Lower lobe of right lung (tissue), 2 donors: Measurements from ENCODE around the gene PARP11. TPM values are rescaled to one million over a fixed set of nuclear protein-coding genes. Genes with fewer than 3 reads are reported as not detected.

ENCODE experiments used
- ATAC-seq, 2 donors: fragments of 200-7000 bp; cut with Tn5 transposase; one replicate each; pipeline ENCODE4 v1.9.1; 2020 to 2022; ENCODE audit warnings: mild to moderate bottlenecking in 2 of 2, moderate library complexity in 2 of 2
- DNase-seq: peaks from one replicate; pipeline ENCODE4 v3.0.0-alpha.2; 2020
- H3K27ac ChIP-seq: fragments of 200-600 bp; one replicate; pipeline ENCODE4 v1.8.0; 2022
- H3K27me3 ChIP-seq: fragments of 200-600 bp; one replicate; pipeline ENCODE4 v1.8.0; 2022; ENCODE audit warnings: low read depth
- H3K36me3 ChIP-seq: fragments of 200-600 bp; one replicate; pipeline ENCODE4 v1.8.0; 2022; ENCODE audit warnings: mild to moderate bottlenecking
- H3K4me1 ChIP-seq: fragments of 200-600 bp; one replicate; pipeline ENCODE4 v1.8.0; 2022
- H3K4me3 ChIP-seq: fragments of 200-600 bp; one replicate; pipeline ENCODE4 v1.8.0; 2022; ENCODE audit warnings: mild to moderate bottlenecking
- H3K9me3 ChIP-seq: fragments of 200-600 bp; one replicate; pipeline ENCODE4 v1.8.0; 2022
- CTCF ChIP-seq: fragments of 200-600 bp; IDR thresholded peaks from one replicate; pipeline ENCODE4 v1.8.0; 2022; ENCODE audit warnings: antibody characterized with exemption, mild to moderate bottlenecking
- intact Hi-C: fragments of 100-400 bp; cut with DNase I; formaldehyde crosslinking; loops from one replicate; pipeline ENCODE4 v1.11.0; 2022
- long read RNA-seq: library from polyadenylated mRNA; unstranded; transcript quantifications from one replicate; pipeline ENCODE4 v2.0.0, GENCODE V29; 2021
- total RNA-seq: library from RNA; stranded (reverse); fragmentation: NEBNext Ultra II Directional; extraction: Animal tissue kit (Norgen Biotek cat#: 25700); gene quantifications from one replicate; pipeline ENCODE4 v1.2.1, GENCODE V29; 2021
- donor health status: DM: no; HTN: yes; CAD: no; lungs with severe emphysema.

The PARP11 gene
- total RNA-seq = 14.0 TPM
- long read RNA-seq, full-length matches to known transcripts = 5 of 19 reads
- long read RNA-seq, partial matches to known transcripts = 6 of 19 reads
- long read RNA-seq, other reads (novel, unspliced or antisense) = 8 of 19 reads

GRCh38 chr12:3872800-3873636 lies at the start of gene PARP11:
Gene PARP11 (minus strand): TSS chr12:3873399. CDS start chr12:3873229, 170 bp downstream.
- Histone ChIP-seq H3K4me3 (peak within 1 kb of the TSS; percentile 70), H3K27me3 (no peaks in the 10 kb centered on the region), H3K4me1 (peaks cover 24% of the 10 kb centered on the region), H3K27ac (peak within 1 kb of the TSS; percentile 88), H3K9me3 (no peaks in the 10 kb centered on the region), H3K36me3 (no peaks in the 10 kb centered on the region)
- ATAC-seq = peak; percentile 100
- TF ChIP-seq CTCF = no peak
- intact Hi-C loops = no loop called here
- DNase-seq = peak; percentile 99

- DNase-seq (no peak), ATAC-seq (no peak)
- H3K27ac ChIP-seq = no peak overlapping the region
- H3K4me3 ChIP-seq = no peak overlapping the region
- no peaks in the 10 kb centered on the region for H3K9me3 ChIP-seq
- no peak for TF ChIP-seq CTCF
- intact Hi-C loops = no loop called here
- H3K4me1 ChIP-seq = no peaks in the 10 kb centered on the region
- peaks cover 34% of the 10 kb centered on the region for H3K27me3 ChIP-seq
- H3K36me3 ChIP-seq = no peaks in the 10 kb centered on the region
These were observed 48.8 kb upstream of the PARP11 start for GRCh38 chr12:3922033-3922432.

GRCh38 chr12:3921526-3921925 lies 48.3 kb upstream of the PARP11 start:
- no peak for TF ChIP-seq CTCF
- no peak overlapping the region for H3K27ac ChIP-seq
- H3K27me3 ChIP-seq = peaks cover 34% of the 10 kb centered on the region
- H3K36me3 ChIP-seq = no peaks in the 10 kb centered on the region
- H3K4me1 ChIP-seq = no peaks in the 10 kb centered on the region
- H3K4me3 ChIP-seq = no peak overlapping the region
- H3K9me3 ChIP-seq = no peaks in the 10 kb centered on the region
- DNase-seq (no peak), ATAC-seq (no peak)
- intact Hi-C loops = no loop called here

GRCh38 chr12:3921151-3921471 lies 47.9 kb upstream of the PARP11 start:
- intact Hi-C loops = no loop called here

More at GRCh38 chr12:3921151-3921471, 47.9 kb upstream of the PARP11 start:
- Histone ChIP-seq H3K9me3 (no peaks in the 10 kb centered on the region), H3K27me3 (peaks cover 34% of the 10 kb centered on the region), H3K4me3 (no peak overlapping the region), H3K36me3 (no peaks in the 10 kb centered on the region), H3K27ac (no peak overlapping the region), H3K4me1 (no peaks in the 10 kb centered on the region)
- DNase-seq (no peak), ATAC-seq (no peak)
- TF ChIP-seq CTCF = no peak
